ENCODE data around the gene TTC39B.

Gene TTC39B

DNA sequence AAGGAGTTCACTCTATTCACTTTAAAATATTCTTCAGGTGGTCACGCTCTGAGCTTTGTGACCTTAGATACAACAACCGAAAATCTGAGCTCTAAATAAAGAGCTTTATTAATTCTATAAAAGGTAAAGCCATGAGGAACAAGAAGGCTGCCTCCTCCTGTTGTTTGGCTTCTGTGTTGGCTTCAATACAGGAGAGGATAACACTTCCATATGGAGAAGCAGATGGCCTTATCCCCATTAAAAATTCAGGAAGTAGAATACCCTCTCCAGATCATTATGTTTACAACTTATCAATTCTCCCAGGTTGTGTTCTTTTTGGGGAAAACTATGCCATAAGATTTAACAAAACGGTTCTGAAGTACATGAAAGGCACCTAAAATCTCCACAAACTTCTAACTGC is 128.4 kb downstream of the TTC39B start:
- no peak for DNase-seq (ENCODE audit: low read depth in 2 of 2)

DNA sequence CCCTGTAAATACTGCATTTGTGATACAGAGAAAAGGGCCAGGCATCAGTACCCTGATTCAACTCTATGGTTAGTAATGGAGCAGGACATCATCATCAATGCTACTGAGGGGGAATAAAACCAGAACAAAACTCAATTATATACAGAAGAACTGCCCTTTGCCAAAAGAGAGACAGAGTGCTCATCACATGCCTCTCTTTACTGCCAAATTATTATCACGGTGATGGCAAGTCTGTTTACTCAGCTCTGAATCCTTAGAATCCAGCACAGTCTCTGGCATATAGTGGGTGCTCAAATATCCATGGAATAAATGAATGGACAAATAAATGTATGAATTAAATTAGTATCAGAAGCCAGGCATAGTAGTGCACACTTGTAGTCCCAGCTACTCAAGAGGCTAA is 130.2 kb downstream of the TTC39B start:
- no peak for DNase-seq (ENCODE audit: low read depth in 2 of 2)

DNA sequence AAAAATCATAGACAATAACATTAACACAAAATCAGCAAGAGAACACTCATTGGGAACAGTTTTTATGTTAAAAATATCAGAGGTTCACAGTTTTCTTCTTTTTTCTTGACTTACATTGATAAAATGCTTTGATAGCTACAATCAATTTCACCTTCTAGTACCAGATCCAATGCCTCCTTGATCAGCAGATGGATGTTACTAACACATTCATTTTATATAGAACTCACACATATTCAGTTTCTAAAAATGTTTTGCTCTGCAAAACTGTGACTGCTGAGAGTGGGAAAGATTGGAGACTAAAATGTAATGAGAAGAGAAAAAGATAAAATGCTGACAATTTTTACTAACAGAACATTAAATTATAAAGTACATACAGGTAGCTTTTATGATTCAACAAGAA is 143.1 kb downstream of the TTC39B start:
- DNase-seq (ENCODE audit: low read depth in 2 of 2): no peak

DNA sequence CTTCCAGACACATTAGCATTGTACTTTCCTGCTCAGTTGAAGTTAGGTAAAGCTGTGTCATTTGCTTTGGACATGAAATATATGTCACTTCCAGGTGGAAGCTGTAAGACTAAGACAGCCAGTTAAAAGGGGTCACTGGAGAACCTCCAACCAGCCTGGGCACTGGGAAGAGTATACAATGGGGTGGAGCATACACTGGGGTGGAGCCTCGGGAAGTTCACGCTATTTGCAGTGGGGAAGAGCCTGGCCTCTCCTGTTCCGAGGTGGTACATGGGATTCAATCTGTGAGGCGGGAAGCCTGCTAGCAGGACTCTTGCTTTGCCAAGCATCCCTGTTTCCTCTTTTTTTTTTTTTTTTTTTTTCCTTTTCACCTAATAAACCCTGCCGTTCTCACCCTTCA is 145.3 kb downstream of the TTC39B start:
- DNase-seq (ENCODE audit: low read depth in 2 of 2): no peak

DNA sequence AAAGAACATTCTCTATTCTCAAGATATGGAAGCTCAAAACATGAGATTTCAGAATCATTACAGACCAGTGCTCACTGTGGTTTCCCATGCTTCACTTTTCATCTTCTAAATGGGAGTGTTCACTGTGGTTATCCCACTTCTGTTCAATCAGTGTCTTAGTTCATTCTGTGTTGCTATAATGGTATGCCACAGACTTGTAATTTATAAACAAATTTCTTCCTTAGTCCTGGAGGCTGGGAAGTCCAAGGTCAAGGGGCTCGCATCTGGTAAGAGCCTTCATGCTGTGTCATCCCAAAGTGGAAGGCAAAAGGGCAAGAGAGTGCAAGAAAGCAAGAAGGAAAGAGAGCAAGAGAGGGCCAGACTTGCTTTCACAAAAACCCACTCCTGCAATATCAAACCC is 146.3 kb downstream of the TTC39B start:
- DNase-seq (ENCODE audit: low read depth in 2 of 2): no peak

DNA sequence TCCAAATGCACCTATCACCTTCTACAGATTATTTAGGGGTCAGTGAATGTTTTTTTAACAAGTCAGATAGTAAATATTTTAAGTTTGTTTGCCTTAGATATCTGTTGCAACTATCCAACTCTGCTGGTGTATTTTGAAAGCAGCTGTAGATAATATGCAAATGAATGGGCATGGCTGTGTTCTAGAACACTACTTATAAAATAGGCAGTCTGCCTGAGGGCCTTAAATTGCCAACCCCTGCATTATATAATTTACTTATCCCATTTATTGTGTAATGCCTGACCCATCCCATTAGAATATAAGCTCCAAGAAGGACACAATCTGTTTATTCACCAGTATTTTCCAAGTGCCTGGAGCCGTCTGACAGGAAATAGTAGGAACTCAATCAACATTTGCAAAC is 149.0 kb downstream of the TTC39B start:
- DNase-seq (ENCODE audit: low read depth in 2 of 2): no peak

DNA sequence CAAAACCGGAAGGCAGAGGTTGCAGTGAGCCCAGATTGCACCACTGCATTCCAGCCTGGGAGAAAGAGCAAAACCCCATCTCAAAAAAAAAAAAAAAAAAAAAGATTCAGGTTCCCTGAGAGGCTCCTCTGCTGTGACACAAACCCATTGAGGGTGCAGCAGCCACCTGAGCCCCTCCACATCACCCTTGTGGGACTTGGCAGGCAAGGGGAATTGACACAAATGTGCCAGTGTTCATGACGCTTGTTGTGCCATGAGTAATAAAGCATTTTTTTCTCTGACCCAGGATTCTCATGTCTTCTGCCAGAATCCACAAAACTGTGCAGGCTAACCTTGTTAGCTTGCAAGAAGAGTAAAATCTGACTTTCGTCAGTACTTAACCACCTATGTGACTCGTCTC is 149.6 kb downstream of the TTC39B start:
- DNase-seq (ENCODE audit: low read depth in 2 of 2): no peak

DNA sequence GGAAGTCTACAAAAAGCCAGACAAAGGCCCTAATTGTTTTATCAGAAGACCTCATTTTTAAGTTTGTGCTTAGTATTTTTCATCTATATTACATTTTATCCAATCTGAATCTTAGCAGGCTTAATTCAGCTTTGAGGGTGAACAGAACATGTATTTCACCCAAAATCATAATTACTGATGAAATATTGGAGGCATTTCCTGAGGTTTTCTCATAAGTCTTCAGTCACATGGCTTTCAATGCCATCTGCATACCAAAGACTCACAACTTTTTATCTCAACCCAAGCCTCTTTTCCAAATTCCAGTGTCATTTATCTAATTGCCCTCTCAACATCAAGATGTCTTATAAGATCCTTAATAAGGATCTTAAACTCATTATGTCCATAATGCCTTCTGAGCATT is 150.8 kb downstream of the TTC39B start:
- no peak for DNase-seq (ENCODE audit: low read depth in 2 of 2)

DNA sequence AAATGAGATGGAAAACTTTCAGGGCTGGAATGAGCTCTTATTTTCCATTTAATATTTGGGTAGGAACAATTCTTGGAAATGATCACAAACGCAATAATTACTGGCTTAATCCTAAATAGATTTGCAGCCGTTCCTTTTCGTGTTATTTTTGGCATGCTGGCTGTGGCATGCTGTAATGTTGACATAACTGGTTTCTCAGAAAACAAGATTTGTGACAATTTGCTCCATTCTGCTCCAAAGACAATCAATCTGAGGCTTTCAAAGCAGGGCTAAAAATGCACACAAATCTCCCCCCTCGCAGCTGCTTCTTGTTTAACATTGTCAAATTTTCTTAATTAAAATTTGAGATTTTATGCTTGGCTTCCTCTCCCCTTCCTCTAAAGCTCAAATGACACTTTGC is 151.2 kb downstream of the TTC39B start:
- no peak for DNase-seq (ENCODE audit: low read depth in 2 of 2)

DNA sequence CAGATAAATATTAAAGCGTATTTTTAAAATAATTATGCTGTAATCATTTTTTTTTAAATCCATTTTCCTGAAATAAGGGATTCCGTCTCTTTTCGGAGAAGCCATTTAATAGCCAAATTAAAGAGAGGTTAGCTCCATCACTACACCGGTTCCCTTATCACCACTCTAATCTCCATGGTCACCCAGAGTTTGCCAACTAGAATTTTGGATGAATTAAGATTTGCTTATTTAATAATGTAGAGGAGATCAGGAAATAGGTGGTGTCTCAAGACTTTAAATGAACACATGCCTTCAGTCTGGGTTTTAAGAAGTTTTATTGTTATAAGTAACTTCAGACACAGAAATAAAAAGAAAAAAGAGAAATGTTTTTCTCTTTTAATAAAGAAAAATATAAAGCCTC is 151.7 kb downstream of the TTC39B start:
- DNase-seq (ENCODE audit: low read depth in 2 of 2): no peak

DNA sequence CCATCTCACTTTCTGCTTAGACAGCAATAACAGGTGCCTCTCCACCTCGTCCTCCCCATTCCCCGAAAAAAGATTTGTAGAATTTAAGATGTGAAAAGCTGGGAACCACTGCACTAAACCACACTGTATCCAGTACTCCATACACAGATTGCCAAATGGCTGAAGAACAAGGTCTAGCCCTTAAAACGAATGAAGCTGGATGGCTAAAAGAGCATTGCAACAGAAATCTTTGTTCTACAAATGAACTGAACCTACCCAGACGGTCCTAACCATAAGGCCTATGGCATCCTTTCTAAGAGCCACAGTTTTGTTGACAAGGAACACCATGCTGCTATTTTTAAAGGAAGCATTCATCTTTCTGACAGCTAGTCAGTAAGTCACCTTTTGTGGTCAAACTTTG is 152.3 kb downstream of the TTC39B start:
- no peak for DNase-seq (ENCODE audit: low read depth in 2 of 2)

DNA sequence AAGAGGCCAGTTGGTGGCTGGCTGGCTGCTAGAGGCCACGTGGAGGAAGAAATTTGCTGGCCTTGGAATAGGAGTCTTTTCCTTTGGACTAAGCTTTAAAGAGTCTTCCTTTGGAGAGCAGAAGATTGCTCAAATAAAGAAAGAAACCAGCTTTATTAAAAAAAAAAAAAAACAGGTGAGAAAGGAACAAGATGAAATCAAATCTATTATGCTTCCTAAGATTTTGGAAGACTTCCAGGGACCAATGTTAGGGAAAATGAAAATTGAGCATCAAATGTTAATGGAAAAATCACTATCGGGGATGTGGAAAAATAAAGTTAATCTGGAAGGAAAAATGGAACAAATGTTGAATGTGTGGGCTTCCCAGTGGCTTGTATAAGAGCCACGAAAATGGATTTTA is 153.1 kb downstream of the TTC39B start:
- DNase-seq (ENCODE audit: low read depth in 2 of 2): no peak

DNA sequence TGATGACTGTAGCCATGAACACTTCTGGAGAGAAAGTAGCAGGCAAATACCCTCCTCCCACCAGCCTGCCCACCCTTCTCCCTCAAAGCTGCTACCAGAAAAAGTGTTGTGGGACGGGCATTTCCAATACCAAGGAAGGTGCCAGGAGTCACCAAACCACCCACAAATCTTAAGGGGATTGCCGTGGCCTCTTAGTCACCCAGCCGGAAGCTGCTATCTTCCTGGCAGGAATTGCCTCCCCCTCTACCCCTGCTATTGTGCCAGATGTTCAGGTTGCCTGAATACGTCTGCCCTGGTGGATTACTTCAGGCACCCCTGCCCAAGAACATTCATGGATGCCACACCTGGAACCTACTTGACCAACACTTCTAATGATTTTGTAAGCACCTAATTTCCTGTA is 156.1 kb downstream of the TTC39B start:
- DNase-seq (ENCODE audit: low read depth in 2 of 2): no peak

DNA sequence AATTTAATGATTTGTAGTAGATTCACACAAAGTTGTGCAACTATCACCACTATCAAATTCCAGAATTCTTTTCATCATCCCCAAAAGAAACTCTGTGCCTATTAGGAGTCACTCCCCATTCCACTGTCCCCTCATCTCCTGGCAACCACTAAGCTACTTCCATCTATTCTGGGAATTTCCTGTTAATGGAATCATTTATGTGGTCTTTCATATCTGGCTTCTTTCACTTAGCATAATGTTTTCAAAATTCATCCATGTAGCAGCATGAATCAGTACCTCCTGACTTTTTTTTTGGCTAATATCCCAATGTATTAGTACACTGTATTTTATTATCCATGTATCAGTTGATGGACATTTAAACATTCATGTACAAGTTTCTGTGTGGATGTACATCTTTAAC is 157.6 kb downstream of the TTC39B start:
- no peak for DNase-seq (ENCODE audit: low read depth in 2 of 2)

DNA sequence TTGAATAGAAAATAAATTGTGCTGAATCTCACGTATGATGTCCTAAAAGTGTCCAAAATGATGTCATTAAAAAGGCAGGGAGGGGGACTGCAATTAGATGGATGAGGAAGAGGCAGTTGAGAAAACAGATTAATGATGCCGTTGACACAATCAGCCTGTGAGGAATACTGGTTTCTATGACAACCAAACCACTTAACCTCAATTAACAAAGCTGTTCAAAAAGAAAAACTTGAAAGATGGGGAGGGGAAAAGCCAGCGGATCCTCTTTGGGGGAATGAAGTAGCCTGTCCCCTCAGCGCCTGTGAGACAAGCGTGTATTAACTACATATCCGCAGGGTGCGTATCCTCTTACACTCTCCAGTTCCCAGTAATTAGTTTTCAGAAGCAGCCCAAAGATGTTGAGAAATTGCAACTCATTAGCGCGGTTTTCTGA is 160.7 kb downstream of the TTC39B start:
- no peak for DNase-seq (ENCODE audit: low read depth in 2 of 2)

DNA sequence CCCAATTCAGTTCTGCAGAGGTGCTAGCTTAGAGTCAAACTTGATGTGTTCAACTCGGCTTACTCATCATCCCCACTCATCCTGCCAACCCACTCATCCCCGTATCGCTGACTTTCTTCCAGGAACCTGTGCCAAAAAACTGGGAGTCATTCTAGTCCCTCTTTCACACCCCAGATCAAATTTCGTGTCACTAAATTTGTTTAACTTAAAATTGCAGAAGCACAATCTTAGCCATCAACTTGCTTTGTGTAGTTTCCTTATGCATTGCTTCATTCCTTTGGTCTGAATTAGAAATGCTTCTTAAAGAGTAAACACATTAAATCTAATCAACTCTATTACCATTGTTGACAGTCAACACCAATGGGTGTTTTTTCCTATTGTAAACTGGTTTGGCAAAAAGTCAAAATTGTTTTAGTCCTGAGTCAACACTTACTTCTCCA is 162.4 kb downstream of the TTC39B start:
- DNase-seq (ENCODE audit: low read depth in 2 of 2): no peak

DNA sequence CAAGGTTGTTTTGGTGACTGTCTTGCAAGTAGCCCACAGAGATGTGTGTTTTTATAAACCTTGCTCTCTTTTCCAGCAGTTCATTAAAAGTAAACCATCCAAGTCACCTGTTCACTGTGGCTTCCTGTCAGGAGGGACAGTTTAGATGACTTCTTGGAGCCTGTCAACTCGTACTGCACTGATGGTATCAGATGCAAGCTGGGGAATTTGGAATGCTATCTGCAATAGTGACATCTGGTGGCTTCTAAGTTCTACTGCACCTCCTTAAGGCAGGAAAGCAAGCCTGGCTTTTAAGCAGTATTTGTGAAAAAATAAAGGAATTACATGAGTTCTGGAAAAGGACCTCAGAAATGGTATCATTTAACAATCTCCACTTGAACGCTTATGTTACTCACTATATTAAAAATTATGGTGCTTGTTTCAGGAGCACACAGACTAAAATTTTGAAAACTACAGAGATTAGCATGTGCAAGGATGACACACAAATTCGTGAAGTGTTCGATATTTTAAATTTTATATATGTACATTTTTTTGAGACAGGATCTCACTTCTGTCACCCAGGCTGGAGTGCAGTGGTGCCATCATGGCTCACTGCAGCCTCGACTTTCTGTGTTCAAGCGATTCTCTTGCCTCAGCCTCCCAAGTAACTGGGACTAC is 164.0 kb downstream of the TTC39B start:
- DNase-seq (ENCODE audit: low read depth in 2 of 2): no peak

DNA sequence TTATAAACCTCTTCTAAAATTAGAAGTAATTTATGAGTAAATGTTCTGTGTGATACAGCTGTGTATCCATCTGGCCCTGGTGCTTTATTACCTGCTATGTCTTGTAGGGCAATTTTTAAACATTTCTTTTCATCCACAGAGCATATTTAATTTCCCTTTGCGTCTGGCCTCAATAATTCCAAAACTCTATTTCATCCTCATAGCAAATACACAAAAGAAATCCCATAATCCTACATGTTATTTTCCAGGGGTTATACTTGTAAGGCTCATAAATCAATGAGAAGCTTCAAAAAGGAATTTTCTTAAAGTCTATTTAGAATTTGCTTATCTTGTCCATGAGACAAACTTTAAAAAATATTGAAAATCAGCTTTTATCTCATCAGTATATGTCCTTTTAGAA is 167.0 kb downstream of the TTC39B start:
- no peak for DNase-seq (ENCODE audit: low read depth in 2 of 2)

DNA sequence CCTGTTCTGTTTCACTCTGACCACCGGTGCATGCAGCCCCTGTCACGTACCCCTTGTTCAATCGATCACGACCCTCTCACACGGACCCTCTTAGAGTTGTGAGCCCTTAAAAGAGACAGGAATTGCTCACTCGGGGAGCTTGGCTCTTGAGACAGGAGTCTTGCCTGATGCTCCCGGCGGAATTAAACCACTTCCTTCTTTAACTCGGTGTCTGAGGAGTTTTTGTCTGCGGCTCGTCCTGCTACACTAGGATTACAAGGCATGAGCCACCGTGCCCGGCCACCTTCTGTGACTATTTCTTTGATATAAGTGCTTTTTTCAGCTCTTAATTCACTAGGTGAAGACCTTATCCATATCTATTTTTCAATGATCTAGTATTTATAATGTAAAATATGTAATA is 167.5 kb downstream of the TTC39B start:
- DNase-seq (ENCODE audit: low read depth in 2 of 2): no peak

DNA sequence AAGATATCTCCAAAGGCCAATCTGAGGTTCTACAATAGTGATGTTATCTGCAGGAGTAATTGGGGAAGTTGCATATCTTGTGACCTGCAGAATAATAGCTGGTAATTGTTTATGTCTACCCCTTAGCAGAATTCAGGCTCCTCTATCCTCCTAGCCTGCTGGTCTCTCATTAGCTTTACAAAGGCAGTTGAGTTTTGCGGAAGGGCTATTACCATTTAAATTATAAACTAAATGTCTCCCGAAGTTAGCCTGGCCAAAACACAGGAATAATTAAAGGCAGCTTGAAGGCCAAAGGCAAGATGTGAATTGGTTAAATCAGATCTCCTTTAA is 168.7 kb downstream of the TTC39B start:
- no peak for DNase-seq (ENCODE audit: low read depth in 2 of 2)

DNA sequence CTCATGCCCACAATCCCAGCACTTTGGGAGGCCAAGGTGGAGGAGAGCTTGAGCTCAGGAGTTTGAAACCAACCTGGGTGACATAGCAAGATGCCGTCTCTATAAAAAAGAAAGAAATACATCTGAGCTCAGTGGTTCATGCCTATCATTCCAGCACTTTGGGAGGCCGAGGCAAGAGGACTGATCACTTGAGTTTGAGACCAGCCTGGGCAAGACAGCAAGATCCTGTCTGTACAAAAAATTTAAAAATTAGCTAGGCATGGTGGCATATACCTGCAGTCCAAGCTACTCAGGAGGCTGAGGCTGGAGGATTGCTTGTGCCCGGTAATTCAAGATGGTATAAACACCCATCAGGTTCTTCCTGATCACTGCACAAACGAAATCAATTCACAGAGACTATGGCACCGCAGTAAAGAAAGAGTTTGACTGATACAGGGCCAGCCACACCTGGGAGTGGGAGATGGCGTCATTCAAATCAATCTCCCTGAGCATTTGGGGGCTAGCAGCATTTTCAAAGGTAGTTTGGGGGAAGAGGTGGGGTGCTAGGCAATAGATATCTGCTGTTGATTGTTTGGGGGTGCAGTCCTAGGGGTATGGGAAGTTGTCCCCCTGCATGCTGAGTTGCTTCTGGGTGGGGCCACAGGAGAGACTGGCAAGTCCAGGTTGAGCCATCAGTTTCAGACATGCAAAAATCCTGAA is 169.2 kb downstream of the TTC39B start:
- DNase-seq (ENCODE audit: low read depth in 2 of 2): no peak

DNA sequence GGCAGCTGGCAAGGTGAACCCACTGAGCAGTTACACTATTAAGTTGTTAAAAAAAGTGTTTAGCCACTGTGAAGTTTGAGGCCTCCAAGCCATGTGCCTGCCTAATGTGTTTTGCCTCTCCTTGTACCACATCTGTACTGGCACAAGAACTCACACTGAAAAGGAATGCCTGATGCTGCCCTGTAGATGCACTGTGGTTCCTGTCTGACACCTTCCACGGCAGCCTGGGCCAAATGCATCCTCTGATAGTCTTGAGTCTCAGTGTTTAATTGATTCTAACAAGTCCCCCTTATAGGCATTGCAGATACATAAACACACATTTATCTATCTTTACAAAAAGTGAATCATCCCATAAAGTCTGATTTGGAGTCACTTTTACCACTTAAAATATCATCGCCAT is 169.9 kb downstream of the TTC39B start:
- DNase-seq (ENCODE audit: low read depth in 2 of 2): no peak

DNA sequence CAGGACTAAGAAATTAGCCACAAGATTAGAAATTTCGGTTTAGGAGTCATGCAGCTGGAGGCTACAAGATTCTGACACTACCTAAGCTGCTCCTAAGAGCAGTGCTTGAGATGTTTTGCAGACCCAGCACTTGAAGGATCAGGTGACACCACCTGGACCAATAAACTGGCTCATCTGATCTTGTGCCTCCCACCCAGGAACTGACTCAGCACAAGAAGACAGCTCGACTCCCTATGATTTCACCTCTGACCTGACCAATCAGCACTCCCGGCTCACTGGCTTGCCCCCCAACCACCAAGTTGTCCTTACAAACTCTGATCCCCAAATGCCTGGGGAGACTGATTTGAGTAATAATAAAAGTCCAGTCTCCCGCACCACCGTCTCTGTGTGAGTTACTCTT is 170.4 kb downstream of the TTC39B start:
- no peak for DNase-seq (ENCODE audit: low read depth in 2 of 2)

Data from stimulated activated CD4-positive, alpha-beta T cell treated with anti-CD3 and anti-CD28 coated beads, Interleukin-15, amount 100 ng/mL, for 48 hours (primary cell).